ENCODE data around the gene PTGR2.

- TF ChIP-seq CTCF (IDR thresholded peaks at IDR 0.05; ENCODE audit: extremely low read depth in 1 of 2, insufficient read depth in 1 of 2, low read depth in 1 of 2, low read length in 2 of 2) (no peak), EZH2 (IDR thresholded peaks at IDR 0.05; ENCODE audit: borderline replicate concordance, low read depth, low read length, severe bottlenecking) (no peak), POLR2A (IDR thresholded peaks at IDR 0.05; ENCODE audit: low read depth, low read length) (no peak), GATA2 (IDR thresholded peaks at IDR 0.05; ENCODE audit: insufficient read depth, insufficient read length, low read depth, low read length) (no peak), POLR2AphosphoS5 (IDR thresholded peaks at IDR 0.05; ENCODE audit: insufficient read depth, low read depth, low read length) (no peak), JUN (IDR thresholded peaks at IDR 0.05; ENCODE audit: borderline replicate concordance, insufficient read depth, insufficient read length, low read depth) (no peak), FOS (IDR thresholded peaks at IDR 0.05; ENCODE audit: borderline replicate concordance, insufficient read depth, low read length) (no peak), MYC (IDR thresholded peaks at IDR 0.05; ENCODE audit: low read depth, low read length) (no peak), MAX (IDR thresholded peaks at IDR 0.05; ENCODE audit: insufficient read depth, insufficient read length) (no peak)
Measured at GRCh38 chr14:73878436-73878835, 26.8 kb downstream of the PTGR2 start.

Data from endothelial cell of umbilical vein (primary cell).